ENCODE results near the gene PDIA5. TPM values are rescaled to one million over a fixed set of nuclear protein-coding genes. Genes with fewer than 3 reads are reported as not detected.

PDIA5 gene
- total and polyA plus RNA-seq, 4 donors: 36.8 to 94.6 (median 63.3) TPM

DNA sequence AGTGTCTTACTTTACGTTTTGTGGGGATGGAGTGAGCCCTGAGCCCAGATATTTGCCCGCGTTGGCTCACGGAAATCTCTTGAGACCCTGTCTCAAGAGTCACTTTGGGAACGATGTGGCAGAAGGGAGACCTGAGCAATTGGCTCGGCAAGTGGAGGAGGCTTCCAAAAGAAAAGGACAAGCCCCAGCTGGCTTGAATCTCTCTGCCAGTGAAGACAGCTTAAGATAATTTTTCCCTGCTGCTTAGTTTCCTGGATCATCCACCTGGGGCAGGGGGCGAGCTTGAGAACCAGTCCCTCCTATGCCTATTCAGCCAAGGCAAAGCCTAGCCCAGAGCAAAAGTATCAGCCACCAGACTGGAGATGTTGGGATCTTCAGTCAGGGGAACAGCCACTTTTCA, 135.6 kb downstream of the PDIA5 start:
- DNase-seq (ENCODE audit: low spot score): no peak

More for the DNA sequence above, 135.6 kb downstream of the PDIA5 start:
- H3K9me3 ChIP-seq (ENCODE audit: control insufficient read depth in 4 of 4, low read length in 3 of 4): no peaks in the 10 kb centered on the region
- peaks cover 6 to 17% (median 10%) of the 10 kb centered on the region in 4 donors for H3K4me1 ChIP-seq (ENCODE audit: control insufficient read depth in 4 of 4, insufficient read depth in 4 of 4, low read length in 3 of 4)
- 2% methylated on average over 7 of the region's 7 CpGs for WGBS
- peak overlapping the region; percentile 64 to 86 (median 82) for H3K4me3 ChIP-seq (ENCODE audit: low read depth in 1 of 3, low read length in 3 of 3)
- no peaks in the 10 kb centered on the region for H3K27me3 ChIP-seq (ENCODE audit: control insufficient read depth in 4 of 4, insufficient read depth in 4 of 4, low read length in 3 of 4)
- TF ChIP-seq YY1 (IDR thresholded peaks at IDR 0.05) (no peak), JUND (IDR thresholded peaks at IDR 0.05) (no peak), HNF4A (conservative IDR thresholded peaks at IDR 0.05) (no peak), HNF4G (IDR thresholded peaks at IDR 0.05) (no peak), RXRA (IDR thresholded peaks at IDR 0.05) (no peak), NR2F2 (IDR thresholded peaks at IDR 0.05) (no peak), SP1 (IDR thresholded peaks at IDR 0.05) (no peak), GABPA (IDR thresholded peaks at IDR 0.05 in 1 of 2, conservative IDR thresholded peaks at IDR 0.05 in 1 of 2) (no peak), TAF1 (conservative IDR thresholded peaks at IDR 0.05) (no peak), EGR1 (IDR thresholded peaks at IDR 0.05; ENCODE audit: low read depth in 2 of 2) (no peak), ATF3 (IDR thresholded peaks at IDR 0.05) (no peak)
- TF ChIP-seq, protein P1, sequence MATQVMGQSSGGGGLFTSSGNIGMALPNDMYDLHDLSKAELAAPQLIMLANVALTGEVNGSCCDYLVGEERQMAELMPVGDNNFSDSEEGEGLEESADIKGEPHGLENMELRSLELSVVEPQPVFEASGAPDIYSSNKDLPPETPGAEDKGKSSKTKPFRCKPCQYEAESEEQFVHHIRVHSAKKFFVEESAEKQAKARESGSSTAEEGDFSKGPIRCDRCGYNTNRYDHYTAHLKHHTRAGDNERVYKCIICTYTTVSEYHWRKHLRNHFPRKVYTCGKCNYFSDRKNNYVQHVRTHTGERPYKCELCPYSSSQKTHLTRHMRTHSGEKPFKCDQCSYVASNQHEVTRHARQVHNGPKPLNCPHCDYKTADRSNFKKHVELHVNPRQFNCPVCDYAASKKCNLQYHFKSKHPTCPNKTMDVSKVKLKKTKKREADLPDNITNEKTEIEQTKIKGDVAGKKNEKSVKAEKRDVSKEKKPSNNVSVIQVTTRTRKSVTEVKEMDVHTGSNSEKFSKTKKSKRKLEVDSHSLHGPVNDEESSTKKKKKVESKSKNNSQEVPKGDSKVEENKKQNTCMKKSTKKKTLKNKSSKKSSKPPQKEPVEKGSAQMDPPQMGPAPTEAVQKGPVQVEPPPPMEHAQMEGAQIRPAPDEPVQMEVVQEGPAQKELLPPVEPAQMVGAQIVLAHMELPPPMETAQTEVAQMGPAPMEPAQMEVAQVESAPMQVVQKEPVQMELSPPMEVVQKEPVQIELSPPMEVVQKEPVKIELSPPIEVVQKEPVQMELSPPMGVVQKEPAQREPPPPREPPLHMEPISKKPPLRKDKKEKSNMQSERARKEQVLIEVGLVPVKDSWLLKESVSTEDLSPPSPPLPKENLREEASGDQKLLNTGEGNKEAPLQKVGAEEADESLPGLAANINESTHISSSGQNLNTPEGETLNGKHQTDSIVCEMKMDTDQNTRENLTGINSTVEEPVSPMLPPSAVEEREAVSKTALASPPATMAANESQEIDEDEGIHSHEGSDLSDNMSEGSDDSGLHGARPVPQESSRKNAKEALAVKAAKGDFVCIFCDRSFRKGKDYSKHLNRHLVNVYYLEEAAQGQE (IDR thresholded peaks at IDR 0.05): no peak
- TF ChIP-seq, protein P2, sequence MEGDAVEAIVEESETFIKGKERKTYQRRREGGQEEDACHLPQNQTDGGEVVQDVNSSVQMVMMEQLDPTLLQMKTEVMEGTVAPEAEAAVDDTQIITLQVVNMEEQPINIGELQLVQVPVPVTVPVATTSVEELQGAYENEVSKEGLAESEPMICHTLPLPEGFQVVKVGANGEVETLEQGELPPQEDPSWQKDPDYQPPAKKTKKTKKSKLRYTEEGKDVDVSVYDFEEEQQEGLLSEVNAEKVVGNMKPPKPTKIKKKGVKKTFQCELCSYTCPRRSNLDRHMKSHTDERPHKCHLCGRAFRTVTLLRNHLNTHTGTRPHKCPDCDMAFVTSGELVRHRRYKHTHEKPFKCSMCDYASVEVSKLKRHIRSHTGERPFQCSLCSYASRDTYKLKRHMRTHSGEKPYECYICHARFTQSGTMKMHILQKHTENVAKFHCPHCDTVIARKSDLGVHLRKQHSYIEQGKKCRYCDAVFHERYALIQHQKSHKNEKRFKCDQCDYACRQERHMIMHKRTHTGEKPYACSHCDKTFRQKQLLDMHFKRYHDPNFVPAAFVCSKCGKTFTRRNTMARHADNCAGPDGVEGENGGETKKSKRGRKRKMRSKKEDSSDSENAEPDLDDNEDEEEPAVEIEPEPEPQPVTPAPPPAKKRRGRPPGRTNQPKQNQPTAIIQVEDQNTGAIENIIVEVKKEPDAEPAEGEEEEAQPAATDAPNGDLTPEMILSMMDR (IDR thresholded peaks at IDR 0.05; ENCODE audit: low read depth, low read length, missing input control): no peak
- H3K9ac ChIP-seq (ENCODE audit: low read depth in 1 of 2, low read length in 2 of 2): peak overlapping the region; percentile 68 to 89
- no peaks in the 10 kb centered on the region for H3K36me3 ChIP-seq (ENCODE audit: control insufficient read depth in 4 of 4, insufficient read depth in 3 of 4, low read depth in 1 of 4, low read length in 3 of 4)
- peak overlapping the region; percentile 75 to 88 for H3K27ac ChIP-seq (ENCODE audit: low read depth in 1 of 2, low read length in 2 of 2)

Other genes starting within 250 kb of the PDIA5 start
- 1 to 10 TPM in 1 of 2 donors, under 1 TPM in 1; 0.25 to 1.1 TPM for gene SEMA5B, start 39.3 kb upstream of the PDIA5 start, total RNA-seq
- under 1 TPM; 0.20 to 0.21 TPM for gene SEMA5B, start 39.3 kb upstream of the PDIA5 start, polyA plus RNA-seq
- gene SEC22A, start 134.9 kb downstream of the PDIA5 start, total RNA-seq: 10 to 100 TPM; 20.3 to 21.7 TPM
- 10 to 100 TPM in 1 of 2 donors, 1 to 10 TPM in 1; 9.7 to 11.9 TPM for gene SEC22A, start 134.9 kb downstream of the PDIA5 start, polyA plus RNA-seq